GM12872 (cell line): Measurements from ENCODE around the gene ECE2.

ENCODE experiments used
- TF ChIP-seq, protein P1 (sequence below): IDR thresholded peaks from 3 replicates; pipeline ENCODE4 v1.5.1; 2011; ENCODE audit warnings: low read depth, mild to moderate bottlenecking, low read length, moderate library complexity; ENCODE audit not compliant: insufficient read depth

ECE2 gene

DNA sequence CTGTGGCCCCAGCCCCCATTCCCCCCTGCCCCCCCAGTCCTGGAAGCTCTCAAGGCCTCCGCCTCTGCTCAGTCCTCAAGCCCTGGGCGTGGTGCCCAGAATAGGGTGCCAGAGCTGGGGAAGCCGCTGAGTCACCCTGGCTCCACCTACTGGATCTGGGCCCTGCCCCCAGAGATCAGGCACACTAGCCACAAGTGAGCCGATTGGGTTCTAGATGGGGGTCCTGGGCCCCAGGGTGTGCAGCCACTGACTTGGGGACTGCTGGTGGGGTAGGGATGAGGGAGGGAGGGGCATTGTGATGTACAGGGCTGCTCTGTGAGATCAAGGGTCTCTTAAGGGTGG lies 44.3 kb downstream of the ECE2 start:
- TF ChIP-seq, protein P1, sequence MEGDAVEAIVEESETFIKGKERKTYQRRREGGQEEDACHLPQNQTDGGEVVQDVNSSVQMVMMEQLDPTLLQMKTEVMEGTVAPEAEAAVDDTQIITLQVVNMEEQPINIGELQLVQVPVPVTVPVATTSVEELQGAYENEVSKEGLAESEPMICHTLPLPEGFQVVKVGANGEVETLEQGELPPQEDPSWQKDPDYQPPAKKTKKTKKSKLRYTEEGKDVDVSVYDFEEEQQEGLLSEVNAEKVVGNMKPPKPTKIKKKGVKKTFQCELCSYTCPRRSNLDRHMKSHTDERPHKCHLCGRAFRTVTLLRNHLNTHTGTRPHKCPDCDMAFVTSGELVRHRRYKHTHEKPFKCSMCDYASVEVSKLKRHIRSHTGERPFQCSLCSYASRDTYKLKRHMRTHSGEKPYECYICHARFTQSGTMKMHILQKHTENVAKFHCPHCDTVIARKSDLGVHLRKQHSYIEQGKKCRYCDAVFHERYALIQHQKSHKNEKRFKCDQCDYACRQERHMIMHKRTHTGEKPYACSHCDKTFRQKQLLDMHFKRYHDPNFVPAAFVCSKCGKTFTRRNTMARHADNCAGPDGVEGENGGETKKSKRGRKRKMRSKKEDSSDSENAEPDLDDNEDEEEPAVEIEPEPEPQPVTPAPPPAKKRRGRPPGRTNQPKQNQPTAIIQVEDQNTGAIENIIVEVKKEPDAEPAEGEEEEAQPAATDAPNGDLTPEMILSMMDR: no peak

DNA sequence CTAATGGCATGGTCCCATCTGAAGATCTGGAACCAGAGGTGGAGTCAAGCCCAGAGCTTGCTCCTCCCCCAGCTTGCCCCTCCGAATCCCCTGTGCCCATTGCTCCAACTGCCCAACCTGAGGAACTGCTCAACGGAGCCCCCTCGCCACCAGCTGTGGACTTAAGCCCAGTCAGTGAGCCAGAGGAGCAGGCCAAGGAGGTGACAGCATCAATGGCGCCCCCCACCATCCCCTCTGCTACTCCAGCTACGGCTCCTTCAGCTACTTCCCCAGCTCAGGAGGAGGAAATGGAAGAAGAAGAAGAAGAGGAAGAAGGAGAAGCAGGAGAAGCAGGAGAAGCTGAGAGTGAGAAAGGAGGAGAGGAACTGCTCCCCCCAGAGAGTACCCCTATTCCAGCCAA lies 45.8 kb downstream of the ECE2 start:
- TF ChIP-seq, protein P1: no peak

DNA sequence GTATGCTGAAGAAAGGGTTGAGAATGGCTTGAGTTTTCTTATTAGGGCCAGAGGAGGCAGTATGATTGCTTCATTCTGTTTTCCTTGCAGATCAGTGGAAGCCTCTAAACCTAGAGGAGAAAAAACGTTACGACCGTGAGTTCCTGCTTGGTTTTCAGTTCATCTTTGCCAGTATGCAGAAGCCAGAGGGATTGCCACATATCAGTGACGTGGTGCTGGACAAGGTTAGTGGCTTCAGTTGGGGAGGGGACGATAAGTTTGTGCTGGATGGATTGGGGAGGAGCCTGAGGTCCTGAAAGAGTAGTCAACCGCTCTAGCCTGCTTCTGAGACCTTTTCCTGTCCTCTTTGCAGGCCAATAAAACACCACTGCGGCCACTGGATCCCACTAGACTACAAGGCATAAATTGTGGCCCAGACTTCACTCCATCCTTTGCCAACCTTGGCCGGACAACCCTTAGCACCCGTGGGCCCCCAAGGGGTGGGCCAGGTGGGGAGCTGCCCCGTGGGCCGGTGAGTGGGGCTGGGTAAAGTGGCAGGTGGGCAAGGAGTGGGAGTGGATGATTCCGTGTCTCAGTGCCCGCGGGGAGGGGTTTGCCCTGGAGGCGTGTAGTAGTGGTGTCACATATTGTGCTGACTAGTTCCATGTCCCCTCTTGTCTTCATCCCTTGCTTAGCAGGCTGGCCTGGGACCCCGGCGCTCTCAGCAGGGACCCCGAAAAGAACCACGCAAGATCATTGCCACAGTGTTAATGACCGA lies 47.1 kb downstream of the ECE2 start:
- TF ChIP-seq, protein P1: no peak

DNA sequence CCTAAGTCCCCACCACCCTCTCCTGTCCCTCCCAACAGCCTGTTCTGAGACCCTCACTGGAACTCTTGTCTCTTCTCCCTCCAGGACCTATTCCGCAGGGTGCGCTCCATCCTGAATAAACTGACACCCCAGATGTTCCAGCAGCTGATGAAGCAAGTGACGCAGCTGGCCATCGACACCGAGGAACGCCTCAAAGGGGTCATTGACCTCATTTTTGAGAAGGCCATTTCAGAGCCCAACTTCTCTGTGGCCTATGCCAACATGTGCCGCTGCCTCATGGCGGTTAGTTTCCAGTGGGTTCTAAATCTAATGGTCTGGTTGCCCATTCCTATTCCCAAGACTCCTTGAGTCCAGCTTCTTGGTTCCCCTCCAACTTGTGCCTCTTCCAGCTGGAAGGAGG lies 47.9 kb downstream of the ECE2 start:
- TF ChIP-seq, protein P1: no peak

DNA sequence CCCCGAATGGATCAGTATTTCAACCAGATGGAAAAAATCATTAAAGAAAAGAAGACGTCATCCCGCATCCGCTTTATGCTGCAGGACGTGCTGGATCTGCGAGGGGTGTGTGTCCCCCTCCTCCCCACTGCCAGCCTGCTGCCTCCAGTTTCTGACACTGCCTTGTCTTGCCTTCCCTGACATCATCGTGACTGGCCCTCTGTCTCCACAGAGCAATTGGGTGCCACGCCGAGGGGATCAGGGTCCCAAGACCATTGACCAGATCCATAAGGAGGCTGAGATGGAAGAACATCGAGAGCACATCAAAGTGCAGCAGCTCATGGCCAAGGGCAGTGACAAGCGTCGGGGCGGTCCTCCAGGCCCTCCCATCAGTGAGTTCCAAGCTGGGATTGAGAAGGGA lies 49.4 kb downstream of the ECE2 start:
- TF ChIP-seq, protein P1: no peak

DNA sequence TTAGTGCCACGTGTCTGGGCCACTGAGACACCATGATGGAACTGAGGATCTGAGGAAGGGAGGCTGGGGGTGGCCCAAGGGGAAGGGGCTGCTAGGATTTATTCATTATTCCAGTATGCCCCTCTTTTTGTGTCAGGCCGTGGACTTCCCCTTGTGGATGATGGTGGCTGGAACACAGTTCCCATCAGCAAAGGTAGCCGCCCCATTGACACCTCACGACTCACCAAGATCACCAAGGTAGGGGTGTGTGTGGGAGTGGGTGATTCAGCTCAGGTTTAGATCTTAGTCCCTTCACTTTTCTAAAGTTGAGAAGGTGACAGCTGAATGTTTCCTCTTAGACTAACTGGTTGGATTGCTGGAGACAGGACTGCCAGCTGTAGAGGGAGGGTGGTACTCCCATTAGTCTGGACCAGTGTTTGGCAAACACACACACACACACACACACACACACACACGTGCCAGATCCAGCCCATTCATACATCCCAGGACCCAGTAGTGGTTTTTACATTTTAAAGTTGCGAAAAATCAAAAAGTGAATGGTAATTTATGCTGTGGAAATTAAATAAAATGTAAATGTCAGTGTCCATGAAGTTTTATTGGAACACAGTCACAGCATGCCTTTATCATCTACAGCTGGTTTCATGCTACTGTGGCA lies 50.0 kb downstream of the ECE2 start:
- TF ChIP-seq, protein P1: no peak

DNA sequence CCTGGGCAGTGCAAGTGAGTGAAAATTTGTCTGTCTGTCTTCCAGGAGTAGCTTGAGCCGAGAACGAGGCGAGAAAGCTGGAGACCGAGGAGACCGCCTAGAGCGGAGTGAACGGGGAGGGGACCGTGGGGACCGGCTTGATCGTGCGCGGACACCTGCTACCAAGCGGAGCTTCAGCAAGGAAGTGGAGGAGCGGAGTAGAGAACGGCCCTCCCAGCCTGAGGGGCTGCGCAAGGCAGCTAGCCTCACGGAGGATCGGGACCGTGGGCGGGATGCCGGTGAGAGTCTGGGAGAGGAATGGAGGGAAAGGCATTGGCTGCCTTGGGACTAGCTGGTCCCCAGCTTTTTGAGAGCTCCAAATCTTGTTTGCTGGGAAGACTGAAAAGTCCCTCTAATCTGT lies 51.3 kb downstream of the ECE2 start:
- TF ChIP-seq, protein P1: no peak
